ENCODE data around the gene TBC1D2B. TPM values are rescaled to one million over a fixed set of nuclear protein-coding genes. Genes with fewer than 3 reads are reported as not detected.

Gene TBC1D2B
- 20.1 and 38.9 TPM in 2 replicates for total RNA-seq (2014; rRNA removed; shearing (Covaris generic); ENCODE audit: low replicate concordance)

GRCh38 chr15:78077053-78077870 is at the start of gene TBC1D2B:
Gene TBC1D2B (minus strand): TSS chr15:78077711. CDS start chr15:78077652, 59 bp downstream.
- H3K4me3 ChIP-seq (ENCODE audit: low read length) = peak within 1 kb of the TSS; percentile 79
- H3K9ac ChIP-seq (ENCODE audit: low read length) = peak within 1 kb of the TSS; percentile 80
- H3K27me3 ChIP-seq (ENCODE audit: low read length) = no peaks in the 10 kb centered on the region
- no peaks in the 10 kb centered on the region for H4K20me1 ChIP-seq (ENCODE audit: insufficient read depth, low read depth, low read length)
- H3K4me2 ChIP-seq (ENCODE audit: low read depth, low read length, poor library complexity, severe bottlenecking) = peak within 1 kb of the TSS; percentile 86
- H3K9me2 ChIP-seq (replicated peaks; ENCODE audit: insufficient read depth, low read length) = no peaks in the 10 kb centered on the region
- peak within 1 kb of the TSS; percentile 33 for H3K27ac ChIP-seq (ENCODE audit: low read length)
- H3K79me2 ChIP-seq (ENCODE audit: low read length) = peaks cover 39% of the 10 kb centered on the region
- no peaks in the 10 kb centered on the region for H3K36me3 ChIP-seq (ENCODE audit: insufficient read depth, low read length)
- no peaks in the 10 kb centered on the region for H3K9me3 ChIP-seq (ENCODE audit: low read length)
- H2AFZ ChIP-seq (ENCODE audit: low read length) = peak within 1 kb of the TSS; percentile 77
- H3K4me1 ChIP-seq (ENCODE audit: low read length) = peaks cover 39% of the 10 kb centered on the region
- peak; percentile 82 for DNase-seq

- Histone ChIP-seq H3K4me3 (ENCODE audit: low read length) (no peak overlapping the region), H3K9ac (ENCODE audit: low read length) (no peak overlapping the region), H3K9me3 (ENCODE audit: low read length) (no peaks in the 10 kb centered on the region), H4K20me1 (ENCODE audit: insufficient read depth, low read depth, low read length) (no peaks in the 10 kb centered on the region), H2AFZ (ENCODE audit: low read length) (no peak overlapping the region), H3K4me1 (ENCODE audit: low read length) (no peaks in the 10 kb centered on the region), H3K36me3 (ENCODE audit: insufficient read depth, low read length) (no peaks in the 10 kb centered on the region), H3K27ac (ENCODE audit: low read length) (no peak overlapping the region), H3K27me3 (ENCODE audit: low read length) (no peaks in the 10 kb centered on the region), H3K4me2 (ENCODE audit: low read depth, low read length, poor library complexity, severe bottlenecking) (no peak overlapping the region), H3K9me2 (replicated peaks; ENCODE audit: insufficient read depth, low read length) (no peaks in the 10 kb centered on the region), H3K79me2 (ENCODE audit: low read length) (no peaks in the 10 kb centered on the region)
- DNase-seq = no peak
These were observed 47.8 kb upstream of the TBC1D2B start for GRCh38 chr15:78125267-78125666.

DNA sequence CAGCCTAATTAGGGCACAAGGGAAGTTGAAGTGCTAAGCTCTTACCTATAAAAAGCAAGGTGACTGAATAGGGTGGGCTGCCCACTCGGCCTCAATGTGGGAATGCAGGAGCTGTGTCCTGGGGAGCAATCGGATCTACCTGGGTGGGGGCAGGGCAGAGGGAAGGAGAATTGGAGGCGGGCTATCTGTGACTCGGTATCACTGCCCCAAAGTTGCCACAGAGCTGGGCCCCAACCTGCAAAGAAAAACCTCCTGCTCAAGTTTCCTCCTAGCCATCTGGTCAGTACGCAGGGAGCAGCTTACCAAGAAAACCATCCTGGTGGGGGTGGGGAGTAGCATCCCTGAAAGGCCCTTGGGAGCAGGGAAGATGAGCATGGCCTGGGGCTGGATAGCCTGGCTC is 43.0 kb upstream of the TBC1D2B start:
- H3K27me3 ChIP-seq (ENCODE audit: low read length) = no peaks in the 10 kb centered on the region
- no peaks in the 10 kb centered on the region for H3K79me2 ChIP-seq (ENCODE audit: low read length)
- no peak overlapping the region for H3K4me2 ChIP-seq (ENCODE audit: low read depth, low read length, poor library complexity, severe bottlenecking)
- H3K36me3 ChIP-seq (ENCODE audit: insufficient read depth, low read length) = no peaks in the 10 kb centered on the region
- no peaks in the 10 kb centered on the region for H4K20me1 ChIP-seq (ENCODE audit: insufficient read depth, low read depth, low read length)
- no peaks in the 10 kb centered on the region for H3K9me3 ChIP-seq (ENCODE audit: low read length)
- H3K9me2 ChIP-seq (replicated peaks; ENCODE audit: insufficient read depth, low read length) = no peaks in the 10 kb centered on the region
- no peak overlapping the region for H3K9ac ChIP-seq (ENCODE audit: low read length)
- H3K4me1 ChIP-seq (ENCODE audit: low read length) = peaks cover 6% of the 10 kb centered on the region; the same call in 1 of the 2 replicates
- no peak overlapping the region for H3K27ac ChIP-seq (ENCODE audit: low read length)
- H3K4me3 ChIP-seq (ENCODE audit: low read length) = no peak overlapping the region
- no peak for DNase-seq
- no peak overlapping the region for H2AFZ ChIP-seq (ENCODE audit: low read length)

- H3K4me2 ChIP-seq (ENCODE audit: low read depth, low read length, poor library complexity, severe bottlenecking) = no peak overlapping the region
- H3K79me2 ChIP-seq (ENCODE audit: low read length) = no peaks in the 10 kb centered on the region
- H3K9ac ChIP-seq (ENCODE audit: low read length) = no peak overlapping the region
- no peaks in the 10 kb centered on the region for H3K27me3 ChIP-seq (ENCODE audit: low read length)
- H4K20me1 ChIP-seq (ENCODE audit: insufficient read depth, low read depth, low read length) = no peaks in the 10 kb centered on the region
- H2AFZ ChIP-seq (ENCODE audit: low read length) = no peak overlapping the region
- H3K4me1 ChIP-seq (ENCODE audit: low read length) = peaks cover 6% of the 10 kb centered on the region; the same call in 1 of the 2 replicates
- H3K36me3 ChIP-seq (ENCODE audit: insufficient read depth, low read length) = no peaks in the 10 kb centered on the region
- H3K27ac ChIP-seq (ENCODE audit: low read length) = no peak overlapping the region
- no peaks in the 10 kb centered on the region for H3K9me2 ChIP-seq (replicated peaks; ENCODE audit: insufficient read depth, low read length)
- H3K9me3 ChIP-seq (ENCODE audit: low read length) = no peaks in the 10 kb centered on the region
- no peak overlapping the region for H3K4me3 ChIP-seq (ENCODE audit: low read length)
- no peak for DNase-seq
These were observed 35.0 kb upstream of the TBC1D2B start for GRCh38 chr15:78112551-78112950.

- no peak overlapping the region for H3K4me2 ChIP-seq (ENCODE audit: low read depth, low read length, poor library complexity, severe bottlenecking)
- no peaks in the 10 kb centered on the region for H3K9me3 ChIP-seq (ENCODE audit: low read length)
- no peak overlapping the region for H2AFZ ChIP-seq (ENCODE audit: low read length)
- no peak for DNase-seq
- no peaks in the 10 kb centered on the region for H3K9me2 ChIP-seq (replicated peaks; ENCODE audit: insufficient read depth, low read length)
- H3K4me3 ChIP-seq (ENCODE audit: low read length) = no peak overlapping the region
- H3K27ac ChIP-seq (ENCODE audit: low read length) = no peak overlapping the region
- no peaks in the 10 kb centered on the region for H3K27me3 ChIP-seq (ENCODE audit: low read length)
- H3K36me3 ChIP-seq (ENCODE audit: insufficient read depth, low read length) = no peaks in the 10 kb centered on the region
- H4K20me1 ChIP-seq (ENCODE audit: insufficient read depth, low read depth, low read length) = no peaks in the 10 kb centered on the region
- peaks cover 6% of the 10 kb centered on the region; the same call in 1 of the 2 replicates for H3K4me1 ChIP-seq (ENCODE audit: low read length)
- H3K9ac ChIP-seq (ENCODE audit: low read length) = no peak overlapping the region
- H3K79me2 ChIP-seq (ENCODE audit: low read length) = no peaks in the 10 kb centered on the region
These were observed 34.3 kb upstream of the TBC1D2B start for GRCh38 chr15:78111788-78112187.

DNA sequence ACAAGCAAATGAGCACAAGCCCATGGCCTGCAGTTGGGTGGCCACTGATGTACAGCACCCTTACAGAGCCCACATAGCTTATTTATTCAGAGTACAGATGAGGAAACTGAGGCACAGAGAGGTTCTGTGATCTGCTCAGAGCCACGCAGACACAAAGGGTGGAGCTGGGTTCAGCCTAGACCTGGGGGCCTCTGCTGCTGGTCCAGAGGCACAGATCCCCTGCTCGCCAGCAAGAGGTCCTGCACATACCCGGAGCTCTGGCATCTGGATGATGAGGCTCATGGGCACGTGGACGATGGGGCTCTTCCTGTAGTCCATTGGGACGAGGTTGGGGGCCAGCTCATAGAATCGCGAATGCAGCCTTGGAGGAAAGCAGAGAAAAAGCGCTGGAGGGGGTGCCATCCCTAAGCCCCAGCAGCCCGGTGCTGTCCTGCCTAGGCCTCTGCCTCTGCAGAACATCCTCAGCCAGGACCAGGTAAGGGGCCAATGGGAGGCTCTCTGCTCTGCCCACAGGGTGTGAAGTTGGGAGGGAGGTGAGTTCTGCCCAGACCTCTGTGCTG is 33.5 kb upstream of the TBC1D2B start:
- no peak for DNase-seq
- Histone ChIP-seq H3K4me2 (ENCODE audit: low read depth, low read length, poor library complexity, severe bottlenecking) (no peak overlapping the region), H3K9me3 (ENCODE audit: low read length) (no peaks in the 10 kb centered on the region), H3K27ac (ENCODE audit: low read length) (no peak overlapping the region), H3K9ac (ENCODE audit: low read length) (no peak overlapping the region), H3K4me1 (ENCODE audit: low read length) (0 out of 2 replicates have a peak, but pooled peaks cover 2% of the 10 kb centered on the region), H2AFZ (ENCODE audit: low read length) (no peak overlapping the region), H3K79me2 (ENCODE audit: low read length) (no peaks in the 10 kb centered on the region), H4K20me1 (ENCODE audit: insufficient read depth, low read depth, low read length) (no peaks in the 10 kb centered on the region), H3K36me3 (ENCODE audit: insufficient read depth, low read length) (no peaks in the 10 kb centered on the region), H3K9me2 (replicated peaks; ENCODE audit: insufficient read depth, low read length) (no peaks in the 10 kb centered on the region), H3K27me3 (ENCODE audit: low read length) (no peaks in the 10 kb centered on the region), H3K4me3 (ENCODE audit: low read length) (no peak overlapping the region)

DNA sequence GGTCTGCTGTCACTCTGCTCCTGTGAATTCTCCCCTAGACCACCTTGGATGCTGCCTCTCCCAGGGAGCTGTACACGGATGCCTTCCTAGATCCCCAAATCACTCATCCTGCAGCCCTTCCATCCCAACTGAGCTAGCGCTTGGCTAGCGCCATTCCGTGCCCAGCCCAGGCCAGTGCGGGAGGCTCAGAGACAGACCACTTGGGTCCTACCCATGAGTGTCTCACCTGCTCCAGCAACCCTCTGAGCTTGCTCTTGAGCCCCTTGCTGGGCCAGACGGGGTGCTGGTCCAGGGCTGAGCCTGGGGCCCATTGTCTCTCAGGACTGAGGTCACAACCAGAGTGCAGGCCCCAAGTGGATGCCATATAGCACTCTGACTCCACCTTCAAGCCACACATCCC is 32.6 kb upstream of the TBC1D2B start:
- Histone ChIP-seq H3K36me3 (ENCODE audit: insufficient read depth, low read length) (no peaks in the 10 kb centered on the region), H3K4me2 (ENCODE audit: low read depth, low read length, poor library complexity, severe bottlenecking) (no peak overlapping the region), H3K27me3 (ENCODE audit: low read length) (no peaks in the 10 kb centered on the region), H3K27ac (ENCODE audit: low read length) (no peak overlapping the region), H3K4me3 (ENCODE audit: low read length) (no peak overlapping the region), H2AFZ (ENCODE audit: low read length) (no peak overlapping the region), H3K4me1 (ENCODE audit: low read length) (no peaks in the 10 kb centered on the region), H3K9me3 (ENCODE audit: low read length) (no peaks in the 10 kb centered on the region), H3K9me2 (replicated peaks; ENCODE audit: insufficient read depth, low read length) (no peaks in the 10 kb centered on the region), H3K79me2 (ENCODE audit: low read length) (no peaks in the 10 kb centered on the region), H3K9ac (ENCODE audit: low read length) (no peak overlapping the region), H4K20me1 (ENCODE audit: insufficient read depth, low read depth, low read length) (no peaks in the 10 kb centered on the region)
- DNase-seq = no peak

DNA sequence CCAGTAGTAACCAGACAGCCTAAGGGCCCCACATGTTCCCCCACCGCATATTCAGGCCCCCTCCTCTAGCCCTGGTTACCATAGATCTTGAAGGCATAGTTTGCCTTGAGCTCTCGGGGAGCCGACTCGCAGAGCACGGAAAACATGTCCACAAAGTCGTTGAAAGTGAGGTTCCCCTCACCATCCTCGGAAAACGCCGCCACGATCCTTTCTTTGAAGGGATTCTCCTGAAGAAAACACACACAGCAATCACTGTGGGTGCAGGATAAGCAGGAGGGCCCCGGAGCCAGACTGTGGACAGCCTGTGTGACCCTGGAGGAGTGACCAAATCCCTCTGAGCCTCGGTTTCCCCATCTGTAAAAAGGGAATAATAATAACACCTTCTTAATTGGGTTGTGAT is 31.6 kb upstream of the TBC1D2B start:
- Histone ChIP-seq H3K4me2 (ENCODE audit: low read depth, low read length, poor library complexity, severe bottlenecking) (no peak overlapping the region), H3K36me3 (ENCODE audit: insufficient read depth, low read length) (no peaks in the 10 kb centered on the region), H3K27ac (ENCODE audit: low read length) (no peak overlapping the region), H3K4me3 (ENCODE audit: low read length) (no peak overlapping the region), H3K27me3 (ENCODE audit: low read length) (no peaks in the 10 kb centered on the region), H3K9me3 (ENCODE audit: low read length) (no peaks in the 10 kb centered on the region), H4K20me1 (ENCODE audit: insufficient read depth, low read depth, low read length) (no peaks in the 10 kb centered on the region), H3K9ac (ENCODE audit: low read length) (no peak overlapping the region), H3K79me2 (ENCODE audit: low read length) (no peaks in the 10 kb centered on the region), H2AFZ (ENCODE audit: low read length) (no peak overlapping the region), H3K9me2 (replicated peaks; ENCODE audit: insufficient read depth, low read length) (no peaks in the 10 kb centered on the region), H3K4me1 (ENCODE audit: low read length) (no peaks in the 10 kb centered on the region)
- DNase-seq = no peak
